IMR-90 (cell line): ENCODE data around the gene IGSF8. TPM values are rescaled to one million over a fixed set of nuclear protein-coding genes. Genes with fewer than 3 reads are reported as not detected.

ENCODE experiments used
- ATAC-seq: fragments of 200-7000 bp; cut with Tn5 transposase; 2 replicates; pipeline ENCODE4 v1.9.1; 2020; ENCODE audit warnings: low read depth, mild to moderate bottlenecking, moderate library complexity
- BruUV-seq: library from RNA; stranded (reverse); fragments of 400-500 nt; replicated peaks from 2 replicates; lab custom pipeline; 2021; lab: Mats Ljungman, UMichigan
- CTCF ChIA-PET: fragments of 300-600 bp; formaldehyde crosslinking; extraction: SDS; loops from one replicate; lab custom pipeline; 2021; ENCODE audit warnings: antibody characterized with exemption; lab: Yijun Ruan, JAX
- POLR2A ChIA-PET: fragments of 300-600 bp; sonication (Branson Sonifier 250); formaldehyde crosslinking; loops from one replicate; lab custom pipeline; 2022; ENCODE audit warnings: antibody characterized with exemption; ENCODE audit not compliant: unreplicated experiment; lab: Charles Lee
- DNase-seq: peaks from one replicate; pipeline ENCODE4 v3.0.0; 2013
- H2AFZ ChIP-seq: replicated peaks from 2 replicates; pipeline ENCODE3; 2013; ENCODE audit warnings: low read length, mild to moderate bottlenecking; ENCODE audit not compliant: poor library complexity
- H2AK5ac ChIP-seq: 2 replicates; pipeline ENCODE4 v1.6.1; 2013; ENCODE audit warnings: low read depth, low read length, inconsistent platforms
- H2AK9ac ChIP-seq: replicated peaks from 2 replicates; pipeline ENCODE3; 2013; ENCODE audit warnings: mild to moderate bottlenecking, low read depth, low read length, moderate library complexity; ENCODE audit not compliant: poor library complexity
- H2BK120ac ChIP-seq: 2 replicates; pipeline ENCODE4 v1.6.1; 2013; ENCODE audit warnings: low read depth, low read length, inconsistent platforms
- H2BK15ac ChIP-seq: 3 replicates; pipeline ENCODE4 v1.6.1; 2013; ENCODE audit warnings: low read depth, low read length, inconsistent platforms
- H2BK20ac ChIP-seq: 2 replicates; pipeline ENCODE4 v1.6.1; 2013; ENCODE audit warnings: low read depth, mild to moderate bottlenecking, inconsistent platforms, low read length, moderate library complexity
- H2BK5ac ChIP-seq: 2 replicates; pipeline ENCODE4 v1.6.1; 2013; ENCODE audit warnings: mild to moderate bottlenecking, low read depth, low read length, inconsistent platforms; ENCODE audit not compliant: poor library complexity, severe bottlenecking
- H3K14ac ChIP-seq: replicated peaks from 2 replicates; pipeline ENCODE4 v1.6.1; 2013; ENCODE audit warnings: low read depth, low read length, inconsistent platforms
- H3K18ac ChIP-seq: 2 replicates; pipeline ENCODE4 v1.6.1; 2013; ENCODE audit warnings: low read depth, low read length, control low read depth
- H3K23ac ChIP-seq: 2 replicates; pipeline ENCODE4 v1.6.1; 2013; ENCODE audit warnings: low read depth, low read length, inconsistent platforms
- H3K27ac ChIP-seq: 2 replicates; pipeline ENCODE4 v1.5.1; 2013; ENCODE audit warnings: mild to moderate bottlenecking, control low read depth, low read length; ENCODE audit not compliant: insufficient read depth
- H3K27me3 ChIP-seq: 2 replicates; pipeline ENCODE4 v1.6.1; 2013; ENCODE audit warnings: low read length; ENCODE audit not compliant: control insufficient read depth, insufficient read depth
- H3K36me3 ChIP-seq: 2 replicates; pipeline ENCODE4 v1.6.1; 2013; ENCODE audit warnings: low read length, mixed read lengths; ENCODE audit not compliant: control insufficient read depth, insufficient read depth
- H3K4ac ChIP-seq: 2 replicates; pipeline ENCODE4 v1.6.1; 2013; ENCODE audit warnings: low read depth, low read length, inconsistent platforms
- H3K4me1 ChIP-seq: 2 replicates; pipeline ENCODE4 v1.6.1; 2013; ENCODE audit warnings: low read length, mixed read lengths; ENCODE audit not compliant: control insufficient read depth, insufficient read depth
- H3K4me2 ChIP-seq: 2 replicates; pipeline ENCODE4 v1.6.1; 2013; ENCODE audit warnings: low read depth, mild to moderate bottlenecking, control low read depth, low read length, moderate library complexity
- H3K4me3 ChIP-seq: 2 replicates; pipeline ENCODE4 v1.5.1; 2013; ENCODE audit warnings: low read depth, mild to moderate bottlenecking, control low read depth, low read length, moderate library complexity; ENCODE audit not compliant: insufficient read depth
- H3K56ac ChIP-seq: 2 replicates; pipeline ENCODE4 v1.6.1; 2013; ENCODE audit warnings: low read length, inconsistent platforms; ENCODE audit not compliant: insufficient read depth; ENCODE audit errors: extremely low read depth
- H3K79me1 ChIP-seq, 2 experiments: 2 replicates each; pipeline ENCODE4 v1.6.1; 2013; ENCODE audit warnings: low read length in 2 of 2, inconsistent platforms in 1 of 2, low read depth in 1 of 2
- H3K9ac ChIP-seq: 2 replicates; pipeline ENCODE4 v1.6.1; 2013; ENCODE audit warnings: low read depth, low read length, control low read depth
- H3K9me1 ChIP-seq: 2 replicates; pipeline ENCODE4 v1.6.1; 2013; ENCODE audit warnings: low read length, inconsistent platforms; ENCODE audit not compliant: insufficient read depth
- H3K9me3 ChIP-seq: 2 replicates; pipeline ENCODE4 v1.6.1; 2013; ENCODE audit warnings: low read length; ENCODE audit not compliant: control insufficient read depth, insufficient read depth
- H4K20me1 ChIP-seq: 2 replicates; pipeline ENCODE4 v1.6.1; 2013; ENCODE audit warnings: low read length, inconsistent platforms; ENCODE audit not compliant: insufficient read depth
- H4K5ac ChIP-seq: 2 replicates; pipeline ENCODE4 v1.6.1; 2013; ENCODE audit warnings: mild to moderate bottlenecking, low read depth, low read length, control low read depth
- H4K8ac ChIP-seq, 2 experiments: 2 replicates each; pipeline ENCODE4 v1.6.1; 2013; ENCODE audit warnings: low read depth in 2 of 2, low read length in 2 of 2, control low read depth in 1 of 2, inconsistent platforms in 1 of 2
- H4K91ac ChIP-seq: 2 replicates; pipeline ENCODE4 v1.6.1; 2013; ENCODE audit warnings: low read depth, low read length, inconsistent platforms; ENCODE audit not compliant: insufficient read depth
- BHLHE40 ChIP-seq: fragments of 150-350 bp; IDR thresholded peaks from 2 replicates; pipeline ENCODE4 v1.6.1; 2016; ENCODE audit warnings: mild to moderate bottlenecking, low read depth, low read length
- CEBPB ChIP-seq: IDR thresholded peaks from 2 replicates; pipeline ENCODE4 v1.6.1; 2012; ENCODE audit warnings: low read depth, low read length, improper control_type of control experiment
- CHD1 ChIP-seq: IDR thresholded peaks from 2 replicates; pipeline ENCODE4 v1.6.1; 2012; ENCODE audit warnings: low read depth, low read length, improper control_type of control experiment
- CTCF ChIP-seq: conservative IDR thresholded peaks from 2 replicates; pipeline ENCODE4 v1.5.1; 2012; ENCODE audit warnings: mild to moderate bottlenecking, low read depth, low read length, improper control_type of control experiment
- ELK1 ChIP-seq: fragments of 150-350 bp; IDR thresholded peaks from 2 replicates; pipeline ENCODE4 v1.6.1; 2016; ENCODE audit warnings: low read depth, mild to moderate bottlenecking, low read length, moderate library complexity, borderline replicate concordance
- FOS ChIP-seq: fragments of 150-350 bp; IDR thresholded peaks from 2 replicates; pipeline ENCODE4 v1.6.1; 2016; ENCODE audit warnings: low read depth, low read length
- MAFK ChIP-seq: IDR thresholded peaks from 2 replicates; pipeline ENCODE4 v1.6.1; 2012; ENCODE audit warnings: low read depth, low read length, improper control_type of control experiment
- MAZ ChIP-seq: IDR thresholded peaks from 2 replicates; pipeline ENCODE4 v1.6.1; 2012; ENCODE audit warnings: low read depth, mild to moderate bottlenecking, low read length, improper control_type of control experiment, moderate library complexity, borderline replicate concordance
- MXI1 ChIP-seq: IDR thresholded peaks from 2 replicates; pipeline ENCODE4 v1.6.1; 2012; ENCODE audit warnings: low read depth, mild to moderate bottlenecking, low read length, moderate library complexity, borderline replicate concordance
- NFE2L2 ChIP-seq: fragments of 150-350 bp; IDR thresholded peaks from 2 replicates; pipeline ENCODE4 v1.6.1; 2016; ENCODE audit warnings: low read depth, mild to moderate bottlenecking, low read length
- POLR2A ChIP-seq: IDR thresholded peaks from 2 replicates; pipeline ENCODE4 v1.6.1; 2012; ENCODE audit warnings: mild to moderate bottlenecking, low read depth, low read length
- RAD21 ChIP-seq: IDR thresholded peaks from 2 replicates; pipeline ENCODE4 v1.6.1; 2012; ENCODE audit warnings: low read length, improper control_type of control experiment
- RCOR1 ChIP-seq: IDR thresholded peaks from 2 replicates; pipeline ENCODE4 v1.6.1; 2012; ENCODE audit warnings: mild to moderate bottlenecking, low read length, improper control_type of control experiment; ENCODE audit not compliant: insufficient replicate concordance
- RFX5 ChIP-seq: IDR thresholded peaks from 2 replicates; pipeline ENCODE4 v1.8.0; 2012; ENCODE audit warnings: low read depth, mild to moderate bottlenecking, low read length, moderate library complexity
- SMC3 ChIP-seq: fragments of 150-350 bp; IDR thresholded peaks from 2 replicates; pipeline ENCODE4 v1.6.1; 2016; ENCODE audit warnings: low read depth, mild to moderate bottlenecking, antibody characterized with exemption, low read length, moderate library complexity
- USF2 ChIP-seq: fragments of 150-350 bp; IDR thresholded peaks from 2 replicates; pipeline ENCODE4 v1.6.1; 2017; ENCODE audit warnings: mild to moderate bottlenecking, antibody characterized with exemption, low read length, low read depth
- WGBS, 2 experiments: methylation state at CpG; one replicate each; pipeline versions ENCODE4 v1.1.5 to v1.1.7; 2013; ENCODE audit warnings: missing lambda C conversion rate in 2 of 2; ENCODE audit not compliant: insufficient read length in 1 of 2; ENCODE audit errors: extremely low coverage in 2 of 2; 5-methylcytosine and 5-hydroxymethylcytosine counted together
- dilution Hi-C: fragments of 300-500 bp; cut with HindIII; formaldehyde crosslinking; loops from one replicate; pipeline ENCODE4 v1.14.3; 2018; ENCODE audit warnings: low sequenced_read_pairs; ENCODE audit not compliant: unreplicated experiment
- in situ Hi-C: fragments of 300-500 bp; cut with MboI; formaldehyde crosslinking; loops from 3 replicates; pipeline ENCODE4 v1.14.3; 2019; ENCODE audit warnings: low sequenced_read_pairs, inconsistent platforms, mixed read lengths
- intact Hi-C: fragments of 100-400 bp; cut with micrococcal nuclease; formaldehyde crosslinking; loops from 2 replicates; pipeline ENCODE4 v1.10.0; 2022
- polyA plus RNA-seq, 3 experiments: library from polyadenylated mRNA; depleted of rRNA; stranded (reverse); fragments of >200 nt; gene quantifications; 2 replicates each; pipeline ENCODE4 v1.2.3, GENCODE V29; 2012; ENCODE audit warnings: low replicate concordance in 1 of 3
- total RNA-seq: library from RNA; depleted of rRNA; stranded (reverse); fragments of >200 nt; gene quantifications from 2 replicates; pipeline ENCODE4 v1.2.3, GENCODE V29; 2012

The IGSF8 gene
- total and polyA plus RNA-seq, 2 of the 4 experiments (the other 2 are of a cell fraction): 8.8 to 25.2 TPM

GRCh38 chr1:160113407-160113806 is 15.0 kb upstream of the IGSF8 start:
- Histone ChIP-seq H2BK15ac (no peak overlapping the region), H3K4me3 (no peak overlapping the region), H3K27me3 (peaks cover 62% of the 10 kb centered on the region), H3K4ac (no peak overlapping the region), H4K5ac (no peak overlapping the region), H3K79me1 (no peaks in the 10 kb centered on the region), H3K36me3 (no peaks in the 10 kb centered on the region), H3K56ac (no peak overlapping the region), H4K20me1 (no peaks in the 10 kb centered on the region), H2AK9ac (no peak overlapping the region), H3K27ac (no peak overlapping the region), H3K4me1 (peaks cover 23% of the 10 kb centered on the region), H4K8ac (no peak overlapping the region), H3K23ac (no peak overlapping the region), H2BK120ac (no peak overlapping the region), H3K9me1 (no peaks in the 10 kb centered on the region; the same call in 1 of the 2 replicates), H3K14ac (no peak overlapping the region), H2BK20ac (no peak overlapping the region), H3K18ac (no peak overlapping the region), H3K9me3 (no peaks in the 10 kb centered on the region), H4K91ac (no peak overlapping the region), H2AK5ac (no peak overlapping the region), H3K9ac (no peak overlapping the region), H2BK5ac (no peak overlapping the region), H2AFZ (no peak overlapping the region), H3K4me2 (no peak overlapping the region)
- in situ Hi-C loops: no loop called here
- CTCF ChIA-PET: no interaction called here
- intact Hi-C loops: no loop called here
- dilution Hi-C loops: no loop called here
- POLR2A ChIA-PET: no interaction called here
- DNase-seq (no peak), ATAC-seq (no peak)
- 80% methylated on average over 4 of the region's 8 CpGs; no CpG with 5 or more reads in 1 of the 2 experiments for WGBS, 2 experiments
- TF ChIP-seq ELK1 (no peak), MAZ (no peak), CEBPB (no peak), CTCF (no peak), POLR2A (no peak), NFE2L2 (no peak), CHD1 (no peak), BHLHE40 (no peak), FOS (no peak), RFX5 (no peak), SMC3 (no peak), USF2 (no peak), MAFK (no peak), RCOR1 (no peak), MXI1 (no peak), RAD21 (no peak)
- BruUV-seq: no TSS peak
